Transverse colon (tissue), 4 donors: Measurements from ENCODE around the gene EDC4. TPM values are rescaled to one million over a fixed set of nuclear protein-coding genes. Genes with fewer than 3 reads are reported as not detected.
A peak's percentile ranks its signal among the peaks of the same experiment; 100 is the strongest.

Source experiments
- DNase-seq: peaks from one replicate; pipeline ENCODE4 v3.0.0-alpha.2; 2019
- H3K27ac ChIP-seq, 4 donors: fragments of 200-600 bp; sonication (generic); 2 replicates each; pipeline ENCODE4 v1.5.1; 2016 to 2018; ENCODE audit warnings: inconsistent platforms in 4 of 4
- H3K27me3 ChIP-seq: fragments of 200-600 bp; sonication (generic); 2 replicates; pipeline ENCODE4 v1.5.1; 2017; ENCODE audit warnings: inconsistent platforms
- H3K36me3 ChIP-seq, 4 donors: fragments of 200-600 bp; sonication (generic); 2 replicates each; pipeline ENCODE4 v1.5.1; 2017 to 2019; ENCODE audit warnings: inconsistent platforms in 4 of 4
- H3K4me1 ChIP-seq, 4 donors: fragments of 200-600 bp; sonication (generic); 2 replicates each; pipeline ENCODE4 v1.5.1; 2017 to 2020; ENCODE audit warnings: inconsistent platforms in 4 of 4
- H3K4me3 ChIP-seq, 4 donors: fragments of 200-600 bp; sonication (generic); 1 replicate in 1 of 4; 2 replicates in 3 of 4; pipeline versions ENCODE4 v1.5.1 to v1.6.1; 2017 to 2019; ENCODE audit warnings: inconsistent platforms in 4 of 4
- H3K9me3 ChIP-seq, 2 donors: fragments of 200-600 bp; sonication (generic); 2 replicates each; pipeline ENCODE4 v1.5.1; 2017 to 2019; ENCODE audit warnings: inconsistent platforms in 2 of 2
- CTCF ChIP-seq, 5 experiments: fragments of 200-600 bp in 3 of 5; fragments of 450-650 bp in 2 of 5; sonication (generic) in 3 of 5; IDR thresholded peaks; 1 replicate in 2 of 5; 2 replicates in 3 of 5; pipeline ENCODE4 v1.5.1; 2016 to 2017; ENCODE audit warnings: antibody characterized with exemption in 5 of 5, inconsistent platforms in 3 of 5, mild to moderate bottlenecking in 2 of 5, moderate library complexity in 1 of 5
- EP300 ChIP-seq: sonication (generic); formaldehyde crosslinking; IDR thresholded peaks from one replicate; pipeline ENCODE4 v1.6.1; 2017; ENCODE audit warnings: antibody characterized with exemption, low read depth
- POLR2A ChIP-seq: fragments of 450-650 bp; IDR thresholded peaks from one replicate; pipeline ENCODE4 v1.6.1; 2016; ENCODE audit warnings: antibody characterized with exemption, mild to moderate bottlenecking, moderate library complexity
- POLR2AphosphoS5 ChIP-seq, 3 donors: sonication (generic); formaldehyde crosslinking; IDR thresholded peaks; one replicate each; pipeline ENCODE4 v1.6.1; 2016; ENCODE audit warnings: antibody characterized with exemption in 3 of 3
- WGBS, 2 donors: methylation state at CpG; one replicate each; pipeline ENCODE4 v1.1.5; 2018; ENCODE audit warnings: low coverage in 1 of 2; 5-methylcytosine and 5-hydroxymethylcytosine counted together
- in situ Hi-C, 4 donors: fragments of 200-750 bp; cut with MboI; loops; one replicate each; pipeline versions ENCODE4 v1.15.0 to v1.15.1; 2017; ENCODE audit warnings: low sequenced_read_pairs in 3 of 4, low pct_ligation_motif_present in 1 of 4, low pct_unique_long_range_greater_than_20kb in 1 of 4
- intact Hi-C: fragments of 100-400 bp; cut with DNase I; formaldehyde crosslinking; loops from one replicate; pipeline ENCODE4 v1.15.1; 2023; ENCODE audit warnings: low total_unique reads
- total RNA-seq, 4 donors: library from RNA; depleted of rRNA; stranded (reverse); fragments of >200 nt; gene quantifications; one replicate each; pipeline ENCODE4 v1.1.0, GENCODE V29; 2016

EDC4 gene
- total RNA-seq, 4 donors from 2014 or later, result 76.4 to 162 (median 105) TPM

- intact Hi-C loops (loop anchor here (10.0 kb wide), 1 partner anchor 109 kb away; no protein-coding TSS in a partner anchor), in situ Hi-C loops (loop anchor here in 2 of 4 donors (10.0 kb wide), 1 partner anchor 109 kb away; no protein-coding TSS in a partner anchor)
- Histone ChIP-seq H3K9me3 (no peaks in the 10 kb centered on the region), H3K27ac (no peak overlapping the region), H3K27me3 (no peaks in the 10 kb centered on the region), H3K36me3 (peaks cover 0 to 8% (median 4%) of the 10 kb centered on the region in 4 donors), H3K4me1 (no peaks in the 10 kb centered on the region), H3K4me3 (no peak overlapping the region)
- no peak for DNase-seq
- TF ChIP-seq POLR2A (no peak), POLR2AphosphoS5 (IDR thresholded peaks at IDR 0.05) (no peak), EP300 (no peak), CTCF (IDR thresholded peaks at IDR 0.05) (no peak)
- WGBS, 2 donors, result 74 to 95% methylated on average over 3 to 9 of the region's 10 CpGs
Measured at GRCh38 chr16:67923414-67924116, 50.7 kb downstream of the EDC4 start.

- DNase-seq, result no peak
- H3K36me3 ChIP-seq, result peaks cover 0 to 8% (median 4%) of the 10 kb centered on the region in 4 donors
- TF ChIP-seq CTCF (IDR thresholded peaks at IDR 0.05) (no peak), POLR2A (no peak), POLR2AphosphoS5 (IDR thresholded peaks at IDR 0.05) (no peak), EP300 (no peak)
- WGBS, 2 donors, result 94% methylated on average over 10 of the region's 10 CpGs; no CpG with 5 or more reads in 1 of the 2 donors
- intact Hi-C loops (loop anchor here (10.0 kb wide), 1 partner anchor 110 kb away; no protein-coding TSS in a partner anchor), in situ Hi-C loops (loop anchor here in 2 of 4 donors (10.0 kb wide), 1 partner anchor 110 kb away; no protein-coding TSS in a partner anchor)
- no peak overlapping the region for H3K4me3 ChIP-seq
- no peaks in the 10 kb centered on the region for H3K27me3 ChIP-seq
- no peak overlapping the region for H3K27ac ChIP-seq
- no peaks in the 10 kb centered on the region for H3K9me3 ChIP-seq
- H3K4me1 ChIP-seq, result no peaks in the 10 kb centered on the region
Measured at GRCh38 chr16:67924140-67924906, 51.5 kb downstream of the EDC4 start.

- Histone ChIP-seq H3K36me3 (peaks cover 0 to 8% (median 4%) of the 10 kb centered on the region in 4 donors), H3K27me3 (no peaks in the 10 kb centered on the region), H3K4me1 (no peaks in the 10 kb centered on the region), H3K9me3 (no peaks in the 10 kb centered on the region), H3K4me3 (no peak overlapping the region), H3K27ac (peak overlapping the region in 1 of 4 donors; percentile 12)
- TF ChIP-seq EP300, result no peak
- TF ChIP-seq POLR2A, result no peak
- no peak for TF ChIP-seq POLR2AphosphoS5 (IDR thresholded peaks at IDR 0.05)
- no peak for TF ChIP-seq CTCF (IDR thresholded peaks at IDR 0.05)
- intact Hi-C loops (loop anchor here (10.0 kb wide), 1 partner anchor 111 kb away; no protein-coding TSS in a partner anchor), in situ Hi-C loops (loop anchor here in 2 of 4 donors (10.0 kb wide), 1 partner anchor 111 kb away; no protein-coding TSS in a partner anchor)
- WGBS, 2 donors, result 59% methylated on average over 13 of the region's 13 CpGs; no CpG with 5 or more reads in 1 of the 2 donors
- no peak for DNase-seq
Measured at GRCh38 chr16:67926181-67926750, 53.4 kb downstream of the EDC4 start.
